NT2/D1 (cell line): ENCODE results near the gene BACE2.
"Not testable (repeated sequence)": the region's sequence is repeated elsewhere in the genome, so short reads cannot be mapped to it uniquely, and the experiment has no call there.

ENCODE experiments used
- DNase-seq: peaks from one replicate; pipeline ENCODE4 v3.0.0-alpha.2; 2011; ENCODE audit warnings: low read depth, low spot score
- H3K27me3 ChIP-seq: 2 replicates; pipeline ENCODE4 v1.6.0; 2011; ENCODE audit warnings: mild to moderate bottlenecking; ENCODE audit not compliant: insufficient read length, insufficient read depth
- H3K36me3 ChIP-seq: 2 replicates; pipeline ENCODE4 v1.6.1; 2011; ENCODE audit warnings: mild to moderate bottlenecking, low read length, mixed read lengths; ENCODE audit not compliant: insufficient read depth, insufficient read length
- H3K4me1 ChIP-seq: 2 replicates; pipeline ENCODE4 v1.5.1; 2011; ENCODE audit not compliant: insufficient read depth, insufficient read length
- H3K4me3 ChIP-seq: 2 replicates; pipeline ENCODE4 v1.5.1; 2011; ENCODE audit warnings: low read depth; ENCODE audit not compliant: insufficient read length
- H3K9ac ChIP-seq: 2 replicates; pipeline ENCODE4 v1.6.0; 2011; ENCODE audit warnings: low read depth; ENCODE audit not compliant: insufficient read length
- H3K9me3 ChIP-seq: 2 replicates; pipeline ENCODE4 v1.5.1; 2011; ENCODE audit warnings: mild to moderate bottlenecking, low read length; ENCODE audit not compliant: insufficient read depth
- SUZ12 ChIP-seq: IDR thresholded peaks from 2 replicates; pipeline ENCODE4 v1.6.1; 2011; ENCODE audit not compliant: insufficient read length, insufficient read depth; ENCODE audit errors: extremely low read depth
- YY1 ChIP-seq: IDR thresholded peaks from 2 replicates; pipeline ENCODE4 v1.6.1; 2011; ENCODE audit not compliant: insufficient read length, insufficient read depth
- ZNF274 ChIP-seq: IDR thresholded peaks from 2 replicates; pipeline ENCODE4 v1.6.1; 2011; ENCODE audit warnings: mild to moderate bottlenecking, low read depth, low read length

Gene BACE2

DNA sequence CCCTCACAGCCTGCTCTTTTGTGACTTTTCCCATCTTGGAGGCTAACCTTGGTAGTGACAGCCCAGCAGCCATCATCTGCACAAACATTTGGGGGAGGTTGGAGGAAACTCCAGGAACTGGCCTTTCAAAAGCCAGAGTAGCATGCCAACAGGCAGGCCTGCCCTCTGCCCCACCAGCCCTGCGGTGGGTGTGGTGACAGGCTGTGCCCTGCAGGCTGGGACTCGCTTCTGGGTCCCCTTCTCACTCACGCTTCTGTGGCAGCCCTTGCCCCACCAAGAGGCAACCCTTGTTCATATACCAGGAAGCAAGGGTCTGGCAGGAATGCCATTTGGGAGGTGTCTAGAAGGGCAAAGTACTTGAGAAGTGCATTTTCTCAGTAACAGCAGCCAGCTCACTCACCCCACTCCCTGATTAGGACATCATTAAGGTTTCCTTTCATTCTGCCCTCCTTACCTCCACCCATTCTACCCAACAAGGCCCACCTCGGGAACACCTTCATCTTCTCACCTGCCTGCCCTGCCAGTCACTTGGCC is 127.8 kb downstream of the BACE2 start:
- no peaks in the 10 kb centered on the region for H3K36me3 ChIP-seq
- H3K4me1 ChIP-seq, result no peaks in the 10 kb centered on the region
- DNase-seq, result no peak
- H3K4me3 ChIP-seq, result no peak overlapping the region
- H3K9ac ChIP-seq, result no peak overlapping the region
- peaks cover 20% of the 10 kb centered on the region for H3K9me3 ChIP-seq
- TF ChIP-seq SUZ12 (no peak), YY1 (no peak), ZNF274 (no peak)
- no peaks in the 10 kb centered on the region for H3K27me3 ChIP-seq

DNA sequence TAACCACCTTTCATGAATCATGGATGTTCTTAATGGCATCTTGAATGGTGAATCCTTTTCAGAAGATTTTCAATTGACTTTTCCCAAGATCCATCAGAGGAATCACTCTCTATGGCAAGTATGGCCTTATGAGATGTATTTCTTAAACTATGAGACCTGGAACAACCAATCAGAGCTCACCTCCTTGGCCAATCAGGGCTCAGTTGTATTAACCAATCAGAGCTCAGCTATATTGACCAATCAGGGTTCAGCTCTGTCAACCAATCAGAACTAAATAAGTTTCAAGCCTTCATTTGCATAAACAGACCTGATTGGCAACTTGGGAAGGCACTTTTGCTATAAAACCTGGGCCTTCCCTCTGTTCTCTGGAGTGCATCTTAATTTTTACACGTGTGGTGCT is 135.0 kb downstream of the BACE2 start:
- Histone ChIP-seq H3K9me3 (peaks cover 13% of the 10 kb centered on the region), H3K4me1 (no peaks in the 10 kb centered on the region), H3K9ac (no peak overlapping the region), H3K4me3 (no peak overlapping the region), H3K36me3 (no peaks in the 10 kb centered on the region), H3K27me3 (no peaks in the 10 kb centered on the region)
- TF ChIP-seq YY1 (no peak), ZNF274 (no peak), SUZ12 (no peak)
- DNase-seq, result no peak

DNA sequence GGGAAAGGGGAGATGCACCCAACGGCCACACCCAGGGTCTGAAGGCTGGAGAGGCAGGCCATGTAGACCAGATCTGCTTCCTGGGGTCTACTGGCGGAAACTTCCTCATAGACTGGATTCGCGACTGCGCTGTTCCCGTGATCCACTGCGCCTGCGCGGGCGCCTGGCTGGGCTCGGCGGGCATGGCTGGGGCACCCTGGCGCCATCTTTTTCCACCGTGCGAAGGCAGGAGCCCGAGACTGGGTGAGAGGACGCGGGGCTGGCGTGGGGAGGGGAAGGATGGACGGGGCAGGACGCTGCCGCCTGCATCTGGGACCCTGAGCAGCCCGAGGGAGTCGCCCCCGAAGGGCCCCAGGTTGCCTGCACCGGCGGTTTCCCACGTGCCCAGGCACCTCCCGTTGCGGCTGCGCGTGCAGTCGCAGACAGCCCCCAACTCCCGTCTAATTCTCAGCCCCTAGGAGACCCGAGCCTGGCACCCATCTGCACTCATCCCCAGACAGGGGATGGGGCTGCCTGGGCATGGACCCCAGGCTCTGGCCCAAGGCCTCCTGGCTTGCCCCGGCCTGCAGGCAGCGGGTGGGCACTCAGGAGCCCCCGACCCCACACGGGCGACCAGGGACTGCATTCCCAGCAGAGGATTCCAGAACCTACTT is 136.2 kb downstream of the BACE2 start:
- peaks cover 13% of the 10 kb centered on the region for H3K9me3 ChIP-seq
- no peak overlapping the region for H3K4me3 ChIP-seq
- DNase-seq, result no peak
- H3K27me3 ChIP-seq, result no peaks in the 10 kb centered on the region
- H3K9ac ChIP-seq, result no peak overlapping the region
- no peaks in the 10 kb centered on the region for H3K36me3 ChIP-seq
- no peaks in the 10 kb centered on the region for H3K4me1 ChIP-seq
- TF ChIP-seq YY1 (no peak), ZNF274 (no peak)

DNA sequence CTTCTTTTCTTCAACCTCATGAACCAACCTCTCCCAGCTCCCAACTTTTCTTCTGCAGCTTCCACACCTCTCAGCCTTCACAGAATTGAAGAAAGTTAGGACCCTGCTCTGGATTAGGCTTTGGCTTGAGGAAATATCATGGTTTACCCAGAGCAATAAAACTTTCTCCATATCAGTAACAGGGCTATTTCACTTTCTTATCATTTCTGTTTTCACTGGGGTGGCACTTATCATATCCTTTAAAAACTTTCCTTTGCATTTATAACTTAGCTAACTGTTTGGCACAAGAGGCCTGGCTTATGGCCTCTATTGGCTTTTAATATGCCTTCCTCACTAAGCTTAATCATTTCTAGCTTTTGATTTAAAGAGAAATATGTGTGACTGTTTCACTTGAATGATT is 139.3 kb downstream of the BACE2 start:
- no peak overlapping the region for H3K4me3 ChIP-seq
- no peaks in the 10 kb centered on the region for H3K27me3 ChIP-seq
- H3K9me3 ChIP-seq, result peaks cover 13% of the 10 kb centered on the region
- H3K9ac ChIP-seq, result no peak overlapping the region
- TF ChIP-seq YY1, result no peak
- TF ChIP-seq ZNF274, result no peak
- no peak for TF ChIP-seq SUZ12
- no peaks in the 10 kb centered on the region for H3K4me1 ChIP-seq
- no peak for DNase-seq
- no peaks in the 10 kb centered on the region for H3K36me3 ChIP-seq

DNA sequence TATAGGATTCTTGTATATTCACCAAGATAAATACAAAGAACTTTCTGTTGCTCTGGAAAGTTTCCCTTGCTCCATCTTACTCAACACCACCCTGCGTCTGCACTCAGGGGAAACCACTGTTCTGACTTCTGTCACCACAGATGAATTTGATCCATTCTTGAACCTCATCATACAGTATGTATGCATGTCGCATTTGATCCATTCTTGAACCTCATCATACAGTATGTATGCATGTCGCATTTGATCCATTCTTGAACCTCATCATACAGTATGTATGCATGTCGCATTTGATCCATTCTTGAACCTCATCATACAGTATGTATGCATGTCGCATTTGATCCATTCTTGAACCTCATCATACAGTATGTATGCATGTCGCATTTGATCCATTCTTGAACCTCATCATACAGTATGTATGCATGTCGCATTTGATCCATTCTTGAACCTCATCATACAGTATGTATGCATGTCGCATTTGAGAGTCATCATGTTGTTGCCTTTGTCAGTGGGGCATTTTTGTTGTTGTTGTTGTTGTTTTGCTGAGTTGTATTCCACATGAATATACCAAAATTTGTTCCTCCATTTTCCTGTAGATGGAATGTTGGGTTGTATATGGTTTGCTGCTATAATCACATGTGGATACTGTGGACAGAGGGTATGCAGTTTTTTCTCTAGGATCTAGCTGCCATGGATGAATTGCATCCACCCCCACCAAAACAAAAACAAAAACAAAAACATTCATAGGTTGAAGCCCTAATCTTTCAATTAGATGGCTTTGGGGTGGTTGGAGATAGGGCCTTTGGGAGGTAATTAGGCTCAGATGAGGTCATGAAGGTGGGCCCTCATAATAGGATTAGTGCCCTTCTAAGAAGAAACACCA is 145.6 kb downstream of the BACE2 start:
- H3K9ac ChIP-seq, H3K4me3 ChIP-seq, H3K4me1 ChIP-seq, H3K36me3 ChIP-seq, DNase-seq, H3K9me3 ChIP-seq: not testable (repeated sequence)
- peaks cover 43% of the 10 kb centered on the region for H3K27me3 ChIP-seq

DNA sequence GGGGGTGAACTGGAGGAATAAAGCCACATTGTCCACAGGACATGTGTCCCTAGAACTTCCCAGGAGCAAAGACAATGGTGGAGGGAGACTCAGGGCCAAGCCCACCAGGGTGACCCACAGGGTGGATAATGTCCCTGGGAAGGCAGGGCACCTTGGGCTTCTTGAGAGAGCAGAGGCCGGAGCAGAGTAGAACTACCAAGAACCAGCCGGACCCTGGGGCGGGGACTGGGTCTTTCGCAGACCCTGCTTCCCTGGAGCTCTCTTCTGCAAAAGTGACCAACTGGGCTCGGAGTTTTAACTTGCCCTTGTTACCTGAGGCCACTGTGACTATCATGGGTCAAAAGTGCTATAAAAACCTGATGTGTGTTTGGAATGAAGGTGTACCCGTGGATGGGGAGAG is 147.8 kb downstream of the BACE2 start:
- Histone ChIP-seq H3K4me3 (peak overlapping the region; percentile 54), H3K9me3 (no peaks in the 10 kb centered on the region), H3K27me3 (peaks cover 47% of the 10 kb centered on the region), H3K9ac (no peak overlapping the region), H3K4me1 (peaks cover 6% of the 10 kb centered on the region), H3K36me3 (no peaks in the 10 kb centered on the region)
- no peak for DNase-seq
- TF ChIP-seq ZNF274 (no peak), YY1 (no peak), SUZ12 (no peak)
